Measurements from ENCODE around the gene KDELR3. TPM values are rescaled to one million over a fixed set of nuclear protein-coding genes. Genes with fewer than 3 reads are reported as not detected.

KDELR3 gene
- 4.2 TPM for total RNA-seq
- long read RNA-seq, transcript KDELR3-201 (5 exons, 1,728 nt): major isoform, 7 of 8 reads
- long read RNA-seq, partial matches to known transcripts: 0 of 8 reads
- long read RNA-seq, other reads (novel, unspliced or antisense): 0 of 8 reads

DNA sequence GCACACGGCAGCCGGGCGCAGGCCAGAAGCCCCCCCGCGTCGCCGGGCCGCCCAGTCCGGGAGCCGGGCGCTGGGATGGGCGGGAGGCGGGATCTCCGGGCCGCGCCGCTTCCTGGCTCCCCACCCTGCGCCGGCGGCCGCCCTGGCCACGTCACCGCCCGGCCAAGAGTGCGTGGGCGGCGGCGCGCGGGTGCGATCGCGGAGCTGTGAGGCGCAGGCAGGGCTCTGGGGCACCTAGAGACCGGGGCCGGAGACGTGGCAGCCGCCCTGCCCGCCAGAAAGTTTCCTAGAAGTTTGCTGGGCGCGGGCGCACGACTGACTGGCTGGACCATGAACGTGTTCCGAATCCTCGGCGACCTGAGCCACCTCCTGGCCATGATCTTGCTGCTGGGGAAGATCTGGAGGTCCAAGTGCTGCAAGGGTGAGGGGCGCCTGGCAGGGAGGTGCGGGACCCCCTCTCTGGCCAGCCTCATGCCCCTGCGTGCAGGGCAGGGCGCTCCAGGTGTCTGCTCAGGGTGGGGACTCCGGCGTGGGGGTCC, at the start of gene KDELR3:
Gene KDELR3, plus strand, starts transcription at position 193 of the 539 bp plus-strand sequence. Its CDS starts 138 bp downstream, at position 331.
- ATAC-seq (peak; percentile 83), DNase-seq (peak; percentile 84)
- intact Hi-C loops (cut with micrococcal nuclease): no loop called here

- intact Hi-C loops (cut with micrococcal nuclease): no loop called here
- no peak for ATAC-seq
- DNase-seq: no peak
These were observed 49.3 kb upstream of the KDELR3 start for GRCh38 chr22:38418589-38418988.

DNA sequence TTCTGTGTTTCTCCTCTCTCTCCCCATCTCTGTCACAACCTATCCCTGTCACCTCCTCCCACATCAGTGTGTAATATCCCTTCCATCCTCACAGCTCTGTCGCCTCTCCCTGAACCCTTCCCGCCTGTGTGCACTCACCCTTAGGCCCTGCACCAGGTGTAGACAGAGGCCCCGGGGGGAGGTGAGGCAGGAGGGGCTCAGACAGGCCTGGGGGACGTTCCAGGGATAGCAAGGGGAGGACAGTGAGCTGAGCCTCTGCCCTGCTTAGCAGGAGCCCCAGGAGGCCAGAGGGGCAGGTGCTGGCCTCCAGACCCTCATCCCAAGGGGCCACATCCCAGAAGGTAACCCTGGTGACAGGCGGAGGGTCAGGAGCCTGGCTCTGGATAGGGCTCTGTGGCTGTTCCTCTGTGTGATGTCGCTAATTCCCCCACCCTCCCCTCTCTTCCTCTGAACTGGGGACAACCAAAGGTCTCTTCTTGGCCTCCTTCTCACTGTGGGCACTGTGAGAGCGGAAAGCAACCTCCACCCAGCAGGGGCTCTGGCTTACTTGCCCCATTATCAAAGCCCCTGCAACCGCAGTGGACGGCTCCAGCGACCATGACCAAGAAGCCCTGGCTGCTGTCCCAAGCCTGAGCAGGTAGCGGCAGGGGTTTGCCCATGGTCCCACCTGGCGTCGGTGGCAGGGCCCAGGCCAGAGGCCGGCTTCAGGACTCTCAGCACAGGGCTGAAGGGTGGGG, 48.6 kb upstream of the KDELR3 start:
- intact Hi-C loops (cut with micrococcal nuclease): no loop called here
- DNase-seq: no peak
- no peak for ATAC-seq

GRCh38 chr22:38419858-38420160, 48.1 kb upstream of the KDELR3 start:
- ATAC-seq (no peak), DNase-seq (no peak)
- intact Hi-C loops (cut with micrococcal nuclease): no loop called here

DNA sequence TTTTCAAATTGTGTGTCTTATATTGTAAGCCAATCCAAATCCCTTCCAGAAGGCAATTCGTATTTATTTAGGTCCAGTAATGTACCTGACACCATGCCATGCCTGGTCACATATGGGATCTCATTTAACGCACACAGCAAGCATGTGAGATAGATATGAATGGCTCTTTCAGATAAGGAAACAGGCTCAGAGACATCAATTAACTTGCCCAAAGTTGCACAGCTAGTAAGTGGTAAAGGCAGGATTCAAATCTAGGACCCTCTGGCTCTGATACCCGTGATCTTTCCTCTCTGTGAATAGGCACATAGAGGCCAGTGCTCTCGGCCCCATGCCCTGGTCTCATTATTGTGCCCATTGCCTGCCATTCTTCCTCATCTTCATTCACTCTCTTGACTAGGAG, 47.2 kb upstream of the KDELR3 start:
- intact Hi-C loops (cut with micrococcal nuclease): no loop called here

DNA sequence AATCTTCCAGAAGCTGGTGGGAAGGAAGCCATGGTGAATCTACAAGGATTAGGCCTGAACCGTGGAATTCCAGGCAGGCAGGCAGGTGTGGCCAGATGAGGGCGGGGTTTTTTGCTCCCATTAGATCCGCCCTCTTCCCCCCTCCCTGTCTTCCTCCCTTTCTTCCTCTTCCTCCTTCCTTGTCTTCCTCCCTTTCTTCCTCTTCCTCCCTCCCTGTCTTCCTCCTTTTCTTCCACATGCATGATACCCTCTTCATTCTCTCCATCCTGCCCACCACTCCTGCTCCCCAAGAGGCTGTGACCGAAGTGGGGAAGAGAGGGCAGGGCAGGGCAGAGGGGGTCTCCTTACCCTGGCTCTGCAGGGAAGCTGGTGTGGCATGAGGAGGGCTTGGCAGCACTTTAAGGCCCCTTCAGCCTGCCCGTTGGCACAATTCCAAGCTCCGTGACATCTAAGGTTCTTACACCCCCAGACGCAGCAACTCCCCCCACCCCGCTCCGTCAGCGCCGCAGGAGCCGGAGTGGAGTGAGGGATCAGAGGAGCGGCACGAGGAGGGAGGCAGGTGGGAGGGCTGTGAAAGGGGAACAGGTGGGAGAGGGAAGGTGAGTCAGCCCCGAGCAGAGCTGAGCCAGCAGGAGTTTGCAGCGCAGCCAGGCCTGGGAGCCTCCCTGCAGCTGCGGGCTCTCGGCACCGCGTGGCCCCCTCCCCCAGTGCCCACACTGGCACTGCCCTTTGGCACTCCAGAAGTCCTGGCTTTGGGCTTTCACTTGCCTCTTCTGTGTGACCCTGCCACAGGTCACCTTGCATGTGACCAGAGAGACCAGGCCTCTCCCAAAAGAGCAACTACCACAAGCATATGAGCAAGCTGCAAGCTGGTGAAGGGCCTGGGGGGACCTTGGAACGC, 45.0 kb upstream of the KDELR3 start:
- ATAC-seq: peak; percentile 7
- DNase-seq: no peak
- intact Hi-C loops (cut with micrococcal nuclease): no loop called here

More for the DNA sequence above, 47.2 kb upstream of the KDELR3 start:
- ATAC-seq (no peak), DNase-seq (no peak)

DNA sequence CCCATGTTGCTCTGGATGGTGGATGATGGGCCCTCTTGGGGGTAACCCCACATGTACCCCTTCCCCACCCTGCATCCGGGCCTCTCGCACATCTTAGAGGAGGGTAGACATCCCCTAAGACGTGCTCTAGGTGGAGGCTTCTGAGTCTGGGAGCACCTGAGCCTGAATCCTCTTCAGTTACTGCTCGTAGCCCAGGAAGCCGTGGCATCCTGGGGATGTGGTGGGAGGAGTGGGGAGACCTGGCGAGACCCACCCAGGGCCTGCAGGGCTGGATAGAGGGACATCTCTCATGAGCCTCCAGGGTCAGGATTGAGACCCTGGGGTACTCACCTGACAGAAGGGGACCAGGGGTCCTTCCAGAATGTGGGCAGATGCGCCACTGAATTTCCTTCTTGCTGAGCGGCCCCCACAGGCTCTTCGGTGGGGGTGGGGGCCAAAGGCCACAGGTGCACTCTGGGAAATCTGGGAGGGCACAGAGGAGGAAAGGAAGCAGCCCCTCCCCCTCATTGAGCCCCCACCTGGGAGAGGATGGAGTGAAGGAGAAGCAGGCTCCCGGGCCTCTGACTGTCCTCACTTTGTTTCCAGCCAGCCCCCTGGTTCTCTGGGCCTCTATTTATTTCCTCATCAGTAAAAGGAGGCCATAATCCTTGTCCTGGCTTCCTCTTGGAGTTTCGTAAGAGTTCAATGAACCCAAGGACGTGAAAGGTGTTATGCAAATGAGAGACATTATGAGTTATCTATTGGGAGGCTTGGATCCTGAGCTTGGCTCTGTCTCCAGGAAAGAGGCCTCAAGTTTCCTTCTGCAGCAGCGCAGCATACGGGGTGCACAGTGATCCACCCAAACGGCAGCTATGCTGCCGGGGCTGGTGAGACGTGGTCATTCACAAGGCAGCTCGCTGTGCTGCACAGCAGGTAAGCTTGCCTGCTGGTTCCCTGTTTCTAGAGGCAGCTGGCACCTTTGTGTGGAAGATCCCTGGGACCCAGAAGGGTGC, 44.1 kb upstream of the KDELR3 start:
- ATAC-seq (no peak), DNase-seq (no peak)
- intact Hi-C loops (cut with micrococcal nuclease): no loop called here

- DNase-seq (no peak), ATAC-seq (no peak)
- intact Hi-C loops (cut with micrococcal nuclease): no loop called here
These were observed 43.3 kb upstream of the KDELR3 start for GRCh38 chr22:38424525-38425080.

DNA sequence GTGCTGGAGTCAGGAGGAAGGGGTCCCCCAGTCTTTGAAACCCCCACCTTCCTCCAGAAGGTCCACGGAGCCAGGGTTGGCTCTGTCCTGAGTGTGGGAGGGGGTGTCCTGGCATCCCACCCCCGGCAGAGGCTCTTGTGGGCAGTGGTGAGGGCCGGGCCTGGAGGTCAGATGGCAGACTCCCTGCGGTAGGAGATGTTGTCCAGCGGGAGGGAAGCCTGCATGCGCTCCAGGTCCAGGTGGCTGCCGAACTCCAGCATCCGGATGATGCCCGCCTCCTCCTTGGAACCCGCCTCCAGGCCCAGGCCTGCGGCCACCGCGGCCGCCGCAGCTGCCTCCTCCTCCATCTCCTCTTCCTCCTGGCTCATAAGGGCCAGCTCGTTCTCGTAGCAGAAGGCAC, 41.3 kb upstream of the KDELR3 start:
- intact Hi-C loops (cut with micrococcal nuclease): no loop called here
- ATAC-seq: no peak
- no peak for DNase-seq

DNA sequence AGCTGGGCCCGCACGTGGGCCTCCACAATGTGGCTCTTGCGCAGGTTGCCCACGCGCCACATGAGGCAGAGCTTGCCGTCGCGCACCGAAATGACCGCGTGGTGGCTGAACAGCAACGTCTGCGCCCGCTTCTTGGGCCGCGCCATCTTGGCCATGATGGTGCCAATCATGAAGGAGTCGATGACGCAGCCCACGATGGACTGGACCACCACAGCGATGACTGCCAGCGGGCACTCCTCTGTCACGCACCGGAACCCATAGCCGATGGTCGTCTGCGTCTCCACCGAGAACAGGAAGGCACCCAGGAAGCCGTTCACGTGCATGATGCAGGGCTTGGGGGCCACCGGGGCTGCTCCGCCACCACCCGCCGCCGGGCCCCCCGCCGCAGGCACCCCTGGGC, 40.4 kb upstream of the KDELR3 start:
- ATAC-seq (no peak), DNase-seq (no peak)
- intact Hi-C loops (cut with micrococcal nuclease): no loop called here

DNA sequence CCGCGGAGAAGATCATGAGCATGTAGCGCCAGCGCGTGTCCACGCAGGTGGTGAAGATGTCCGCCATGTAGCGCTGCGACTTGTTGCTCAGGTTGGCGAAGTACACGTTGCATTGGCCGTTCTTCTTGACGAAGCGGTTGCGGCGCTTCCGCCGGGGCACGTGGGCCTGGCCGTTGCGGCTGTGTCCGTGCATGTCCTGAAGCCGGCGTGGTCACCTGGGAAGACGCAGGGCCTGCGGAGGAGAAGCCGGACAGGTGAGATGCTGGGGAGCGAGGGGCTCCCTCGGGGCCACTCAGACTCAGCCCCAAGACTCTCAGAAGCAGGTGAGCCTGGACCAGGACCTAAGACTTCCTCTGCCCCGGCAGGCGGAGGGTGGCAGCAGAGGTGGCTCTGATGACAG, 40.0 kb upstream of the KDELR3 start:
- no peak for ATAC-seq
- no peak for DNase-seq
- intact Hi-C loops (cut with micrococcal nuclease): no loop called here

DNA sequence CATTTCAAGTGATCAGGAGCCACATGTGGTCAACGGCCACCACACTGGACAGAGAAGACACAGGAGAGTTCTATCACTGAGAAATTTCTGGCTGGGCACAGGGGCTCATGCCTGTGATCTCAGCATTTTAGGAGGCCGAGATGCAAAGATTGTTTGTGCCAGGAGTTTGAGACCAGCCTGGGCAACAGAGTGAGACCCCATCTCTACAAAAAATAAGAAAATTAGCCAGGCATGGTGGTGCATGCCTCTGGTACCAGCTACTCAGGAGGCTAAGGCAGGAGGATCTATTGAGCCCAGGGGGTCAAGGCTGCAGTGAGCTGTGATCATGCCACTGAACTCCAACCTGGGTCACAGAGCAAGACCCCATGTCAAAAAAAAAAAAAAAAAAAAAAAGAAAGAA, 39.2 kb upstream of the KDELR3 start:
- no peak for ATAC-seq
- intact Hi-C loops (cut with micrococcal nuclease): no loop called here
- no peak for DNase-seq

DNA sequence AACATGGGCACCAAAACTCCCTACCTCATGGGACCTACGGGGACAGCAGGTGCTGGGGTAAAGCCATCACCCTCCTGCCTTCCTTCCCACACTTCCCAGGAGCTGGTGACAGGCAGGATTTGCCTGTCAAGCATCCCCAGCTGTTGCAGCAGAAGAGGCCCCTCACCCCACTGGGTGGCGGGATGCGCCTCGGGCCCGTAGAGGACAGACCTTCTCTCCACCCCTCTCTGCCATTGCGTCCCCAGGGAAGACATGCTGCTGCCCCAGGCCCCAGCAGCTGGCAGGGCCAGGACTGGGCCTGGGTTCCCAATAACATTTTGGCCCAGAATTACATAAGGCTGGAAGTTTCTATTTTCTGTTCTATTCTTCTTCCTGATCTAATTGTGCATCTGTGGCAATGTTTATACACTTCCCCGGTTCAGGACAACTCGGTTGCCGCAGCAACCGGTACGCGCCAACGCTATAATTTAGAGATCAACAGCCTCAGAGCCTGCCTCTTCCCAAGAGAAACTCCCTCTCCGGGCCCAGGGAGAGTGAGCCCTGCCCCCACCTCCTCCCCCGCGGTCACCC, 38.3 kb upstream of the KDELR3 start:
- no peak for DNase-seq
- ATAC-seq: no peak
- intact Hi-C loops (cut with micrococcal nuclease): no loop called here

- intact Hi-C loops (cut with micrococcal nuclease): no loop called here
- DNase-seq: no peak
- peak; percentile 72 for ATAC-seq
These were observed 36.5 kb upstream of the KDELR3 start for GRCh38 chr22:38431266-38432010.

DNA sequence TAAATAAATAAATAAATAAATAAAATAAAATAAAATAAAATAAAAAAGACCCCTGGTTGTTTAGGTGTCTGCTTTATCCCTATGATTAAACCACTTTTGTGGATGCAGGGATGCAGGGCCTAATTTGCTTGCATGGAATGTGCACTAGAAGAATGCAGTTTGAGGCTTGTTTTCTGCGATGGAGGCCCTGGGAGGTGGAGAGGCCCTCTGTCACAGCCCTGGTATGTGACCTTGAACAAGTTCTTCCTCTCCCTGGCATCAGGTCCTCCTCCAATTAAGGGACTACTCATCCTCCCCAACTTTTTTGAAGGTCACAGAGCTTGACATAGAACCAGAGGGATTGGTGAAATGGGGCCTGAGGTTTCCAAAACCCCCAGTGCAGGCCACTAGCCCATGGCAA, 35.6 kb upstream of the KDELR3 start:
- DNase-seq (no peak), ATAC-seq (no peak)
- intact Hi-C loops (cut with micrococcal nuclease): no loop called here

DNA sequence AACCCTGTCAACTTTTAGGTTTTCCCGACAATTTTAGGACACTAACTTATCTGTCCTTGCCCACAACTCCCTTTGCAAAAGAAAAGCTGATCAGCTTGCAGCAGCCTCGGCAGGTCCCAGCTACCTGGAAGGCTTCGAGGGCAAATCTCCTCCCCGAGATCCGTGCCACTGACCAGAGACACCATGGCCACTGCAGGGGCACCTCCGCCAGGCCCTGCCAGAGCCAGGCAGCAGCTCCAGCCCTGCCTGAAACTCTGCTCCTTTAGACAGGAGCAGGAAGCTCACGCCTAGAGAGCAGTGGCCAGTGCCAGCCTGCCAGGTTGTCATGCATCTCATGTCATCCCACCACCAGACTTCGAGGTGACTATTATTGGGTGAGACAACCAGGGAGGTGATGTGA, 34.0 kb upstream of the KDELR3 start:
- intact Hi-C loops (cut with micrococcal nuclease): no loop called here
- DNase-seq: no peak
- ATAC-seq: no peak

GRCh38 chr22:38435010-38435409, 32.9 kb upstream of the KDELR3 start:
- intact Hi-C loops (cut with micrococcal nuclease): no loop called here
- ATAC-seq: no peak
- no peak for DNase-seq

- intact Hi-C loops (cut with micrococcal nuclease): no loop called here
- peak; percentile 62 for ATAC-seq
- no peak for DNase-seq
These were observed 31.9 kb upstream of the KDELR3 start for GRCh38 chr22:38435965-38436364.

Data from left ventricle myocardium superior (tissue), 1 donor.